Measurements from ENCODE around the gene HNRNPC. TPM values are rescaled to one million over a fixed set of nuclear protein-coding genes. Genes with fewer than 3 reads are reported as not detected.
"Not testable (repeated sequence)": the region's sequence is repeated elsewhere in the genome, so short reads cannot be mapped to it uniquely, and the experiment has no call there.

The HNRNPC gene
- total RNA-seq, 2 donors from 2014 or later: 251 to 271 TPM

GRCh38 chr14:21225164-21225563 is 44.1 kb downstream of the HNRNPC start:
- ATAC-seq; intact Hi-C loops (cut with DNase I, micrococcal nuclease); DNase-seq: not testable (repeated sequence)

GRCh38 chr14:21220874-21221477 is 48.3 kb downstream of the HNRNPC start:
- ATAC-seq: no peak
- no peak for DNase-seq
- intact Hi-C loops (cut with DNase I, micrococcal nuclease): no loop called here

- no peak for DNase-seq
- intact Hi-C loops (cut with DNase I, micrococcal nuclease): no loop called here
These were observed 49.6 kb downstream of the HNRNPC start for GRCh38 chr14:21219561-21220111.

DNA sequence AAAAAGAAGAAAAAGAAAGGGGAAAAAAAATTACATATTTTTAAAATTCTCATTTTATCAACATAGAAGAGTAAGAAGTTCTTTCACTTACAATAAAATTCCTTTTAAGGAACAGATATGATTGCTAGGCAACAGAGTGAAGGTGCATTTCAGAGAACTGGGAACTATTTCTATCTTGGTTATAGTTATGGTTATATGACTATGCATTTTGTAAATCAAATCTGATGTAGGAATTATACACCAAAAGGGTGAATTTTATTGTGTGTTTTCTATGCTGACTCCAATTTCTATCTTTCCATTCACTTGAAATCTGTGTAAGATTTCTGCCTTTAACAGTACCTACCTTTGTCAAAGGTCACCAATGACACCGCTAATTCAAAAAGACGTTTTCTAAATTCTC is 50.1 kb downstream of the HNRNPC start:
- DNase-seq (no peak), ATAC-seq (no peak)
- intact Hi-C loops (cut with DNase I, micrococcal nuclease): no loop called here

More at GRCh38 chr14:21219561-21220111, 49.6 kb downstream of the HNRNPC start:
- no peak for ATAC-seq

DNA sequence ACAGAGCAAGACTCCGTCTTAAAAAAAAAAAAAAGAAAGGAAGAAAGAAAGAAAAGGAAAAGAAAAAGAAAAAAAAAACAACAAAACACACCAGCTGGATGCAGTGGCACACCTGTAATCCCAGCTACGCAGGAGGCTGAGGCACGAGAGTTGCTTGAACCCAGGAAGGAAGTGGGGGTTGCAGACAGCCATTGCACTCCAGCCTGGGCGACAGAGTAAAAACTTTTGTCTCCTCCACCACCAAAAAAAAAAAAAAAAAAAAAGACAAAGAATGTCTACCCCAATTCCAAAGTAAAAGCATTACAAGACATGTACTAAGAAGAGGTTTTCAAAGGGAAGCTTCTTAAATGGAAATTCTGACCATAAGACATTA is 53.4 kb downstream of the HNRNPC start:
- intact Hi-C loops (cut with DNase I, micrococcal nuclease): no loop called here
- DNase-seq (no peak), ATAC-seq (no peak)

DNA sequence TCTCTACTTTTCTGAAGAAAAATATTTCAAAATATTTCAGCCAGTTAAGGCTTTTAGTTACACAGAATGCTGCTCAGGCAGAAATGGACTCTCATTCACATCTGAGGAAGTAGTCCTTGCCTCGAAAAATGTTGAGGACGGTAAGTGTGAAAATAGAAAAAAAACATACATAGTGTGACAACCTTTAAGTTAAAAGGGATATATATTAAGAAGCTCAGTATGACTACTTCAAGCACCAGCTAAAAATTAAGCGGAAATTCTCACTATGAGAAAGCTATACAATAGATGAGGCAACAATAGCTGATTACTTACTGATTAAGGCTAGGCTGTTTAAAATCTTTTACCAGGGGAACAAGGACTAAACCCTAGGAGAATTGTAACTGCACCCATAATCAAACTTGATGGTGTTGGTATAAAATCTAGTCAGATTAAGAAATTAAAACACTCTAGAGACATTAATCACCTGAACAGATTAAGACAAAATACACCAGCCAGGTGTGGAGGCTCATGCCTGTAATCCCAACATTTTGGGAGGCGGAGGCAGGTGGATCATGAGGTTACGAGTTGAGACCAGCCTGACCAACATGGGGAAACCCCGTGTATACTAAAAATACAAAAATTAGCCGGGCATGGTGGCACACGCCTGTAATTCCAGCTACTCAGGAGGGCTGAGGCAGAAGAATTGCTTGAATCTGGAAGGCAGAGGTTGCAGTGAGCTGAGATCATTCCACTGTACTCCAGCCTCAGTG is 53.9 kb downstream of the HNRNPC start:
- intact Hi-C loops (cut with DNase I, micrococcal nuclease): no loop called here
- no peak for ATAC-seq
- DNase-seq: no peak

DNA sequence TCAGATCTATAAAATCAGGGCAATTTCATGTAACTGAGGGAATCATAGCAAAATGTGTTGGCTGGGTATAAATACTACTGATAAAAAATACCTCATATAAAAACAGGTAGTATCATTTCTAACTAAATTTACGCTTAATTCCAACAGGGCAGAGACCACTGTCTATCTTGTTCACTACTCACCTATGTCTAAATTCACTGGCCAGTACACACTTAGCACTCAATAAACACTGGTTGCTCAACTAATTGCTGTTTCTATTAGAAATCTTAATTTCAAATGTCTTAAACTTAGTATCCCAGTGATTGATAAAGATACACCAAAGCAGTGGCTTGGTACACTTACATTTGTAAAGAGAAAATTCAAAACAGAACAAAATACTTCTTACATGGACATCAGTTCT is 55.6 kb downstream of the HNRNPC start:
- intact Hi-C loops (cut with DNase I, micrococcal nuclease): no loop called here
- ATAC-seq (no peak), DNase-seq (no peak)

DNA sequence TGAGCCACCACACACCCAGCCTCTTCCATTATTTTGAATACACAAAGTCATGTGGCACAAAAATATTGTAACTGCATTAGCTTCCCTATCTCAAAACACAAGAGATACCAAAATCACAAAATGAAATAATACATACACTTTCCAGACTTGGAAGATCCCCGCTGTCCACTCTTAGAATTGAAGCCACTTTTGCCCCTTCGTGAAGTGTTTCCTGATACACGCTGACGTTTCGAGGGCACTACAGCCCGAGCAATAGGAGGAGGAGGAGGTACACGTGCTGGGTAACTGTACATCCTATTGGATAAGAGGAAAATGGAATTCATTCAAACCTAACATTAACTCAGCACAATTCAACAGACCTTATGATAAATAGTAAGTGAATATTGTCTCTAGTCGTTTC is 56.4 kb downstream of the HNRNPC start:
- intact Hi-C loops (cut with DNase I, micrococcal nuclease); ATAC-seq; DNase-seq: not testable (repeated sequence)

DNA sequence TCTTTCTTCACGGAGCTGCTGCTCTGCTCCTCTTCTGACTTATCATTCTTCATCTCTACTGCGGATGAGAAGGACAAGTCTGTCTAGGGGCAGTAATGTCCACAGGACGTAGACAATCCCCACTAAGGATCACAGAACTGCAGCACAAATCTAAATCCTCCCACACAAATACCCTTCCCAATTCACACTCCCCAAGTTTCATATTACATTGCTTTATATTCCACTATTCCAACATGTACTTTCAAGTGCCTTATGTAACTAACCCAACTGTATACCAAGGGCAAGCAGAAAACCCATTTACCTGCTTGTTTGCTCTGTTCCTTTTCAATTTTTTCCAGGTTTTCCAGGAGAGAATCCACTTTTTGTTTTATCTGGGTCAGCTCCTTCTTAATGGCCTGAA is 57.7 kb downstream of the HNRNPC start:
- intact Hi-C loops (cut with DNase I, micrococcal nuclease): no loop called here
- ATAC-seq (no peak), DNase-seq (no peak)

DNA sequence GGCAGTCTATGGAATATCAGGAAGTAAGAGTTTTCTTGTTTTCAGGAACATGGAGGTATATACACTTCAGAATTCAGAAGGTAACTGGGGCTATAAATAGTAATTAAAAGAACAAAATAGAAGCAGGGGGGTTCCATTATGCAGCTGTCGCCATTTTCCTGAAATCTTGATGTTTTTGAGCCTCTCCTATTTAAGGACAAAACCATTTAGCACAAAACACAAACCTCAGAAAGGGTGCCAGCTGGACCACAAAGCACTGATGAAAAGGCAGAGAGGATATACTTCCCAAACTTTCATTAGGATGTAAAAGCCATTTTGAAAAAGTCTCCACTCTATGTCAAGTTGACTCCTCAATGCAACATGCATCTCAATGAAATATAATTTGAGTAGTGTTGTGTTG is 59.2 kb downstream of the HNRNPC start:
- DNase-seq: no peak
- no peak for ATAC-seq
- intact Hi-C loops (cut with DNase I, micrococcal nuclease): no loop called here

- intact Hi-C loops (cut with DNase I, micrococcal nuclease): no loop called here
- ATAC-seq (no peak), DNase-seq (no peak)
These were observed 60.1 kb downstream of the HNRNPC start for GRCh38 chr14:21209185-21209584.

- ATAC-seq (no peak), DNase-seq (no peak)
- intact Hi-C loops (cut with DNase I, micrococcal nuclease): no loop called here
These were observed 60.7 kb downstream of the HNRNPC start for GRCh38 chr14:21208554-21208953.

- DNase-seq (no peak), ATAC-seq (no peak)
- intact Hi-C loops (cut with DNase I, micrococcal nuclease): no loop called here
These were observed 62.2 kb downstream of the HNRNPC start for GRCh38 chr14:21206753-21207684.

GRCh38 chr14:21205678-21206581 is 63.3 kb downstream of the HNRNPC start:
- intact Hi-C loops (cut with DNase I, micrococcal nuclease): no loop called here
- DNase-seq (no peak), ATAC-seq (no peak)

- DNase-seq (no peak), ATAC-seq (no peak)
- intact Hi-C loops (cut with DNase I, micrococcal nuclease): no loop called here
These were observed 64.1 kb downstream of the HNRNPC start for GRCh38 chr14:21205026-21205677.

- DNase-seq (no peak), ATAC-seq (no peak)
- intact Hi-C loops (cut with DNase I, micrococcal nuclease): no loop called here
These were observed 64.8 kb downstream of the HNRNPC start for GRCh38 chr14:21204167-21205025.
